Psoas muscle (tissue), 8 donors: ENCODE data around the gene EPB41L3. TPM values are rescaled to one million over a fixed set of nuclear protein-coding genes. Genes with fewer than 3 reads are reported as not detected.

Source experiments
- ATAC-seq, 4 donors: fragments of 200-7000 bp; cut with Tn5 transposase; one replicate each; pipeline ENCODE4 v1.9.1; 2020; ENCODE audit warnings: moderate library complexity in 3 of 4, mild to moderate bottlenecking in 2 of 4
- DNase-seq, 2 donors: peaks; one replicate each; pipeline ENCODE4 v3.0.0-alpha.2; 2020
- H3K27ac ChIP-seq: fragments of 200-600 bp; one replicate; pipeline ENCODE4 v1.8.0; 2022
- H3K27me3 ChIP-seq, 3 donors: fragments of 200-600 bp in 1 of 3; one replicate each; pipeline versions ENCODE4 v1.6.1 to v1.8.0; 2013 to 2022; ENCODE audit warnings: low read length in 2 of 3, mild to moderate bottlenecking in 2 of 3, moderate library complexity in 1 of 3; ENCODE audit not compliant: insufficient read depth in 3 of 3
- H3K36me3 ChIP-seq, 2 donors: fragments of 200-600 bp in 1 of 2; one replicate each; pipeline versions ENCODE4 v1.6.1 to v1.8.0; 2013 to 2022; ENCODE audit warnings: low read depth in 1 of 2, mild to moderate bottlenecking in 1 of 2, moderate library complexity in 1 of 2; ENCODE audit not compliant: insufficient read depth in 1 of 2
- H3K4me1 ChIP-seq: fragments of 200-600 bp; one replicate; pipeline ENCODE4 v1.8.0; 2022
- H3K4me3 ChIP-seq: fragments of 200-600 bp; one replicate; pipeline ENCODE4 v1.8.0; 2022; ENCODE audit warnings: mild to moderate bottlenecking
- H3K9me3 ChIP-seq: fragments of 200-600 bp; one replicate; pipeline ENCODE4 v1.8.0; 2022
- CTCF ChIP-seq: fragments of 200-600 bp; IDR thresholded peaks from one replicate; pipeline ENCODE4 v1.8.0; 2022; ENCODE audit warnings: antibody characterized with exemption
- WGBS, 3 donors: extraction: QIAGEN DNeasy Blood & Tissue Kit; methylation state at CpG; one replicate each; pipeline versions ENCODE4 v1.1.6 to v1.1.7; 2013; 5-methylcytosine and 5-hydroxymethylcytosine counted together
- intact Hi-C, 2 donors: fragments of 100-400 bp; cut with DNase I; formaldehyde crosslinking; loops; one replicate each; pipeline versions ENCODE4 v1.11.0 to v1.14.2; 2022
- polyA plus RNA-seq, 3 donors: library from polyadenylated mRNA; stranded (reverse); fragments of 200-250 nt; gene quantifications; one replicate each; pipeline ENCODE4 v1.2.3, GENCODE V29; 2013
- total RNA-seq, 4 donors: library from RNA; stranded (reverse); fragmentation: NEBNext Ultra II Directional in 2 of 4; extraction: Animal tissue kit (Norgen Biotek cat#: 25700) in 2 of 4; gene quantifications; one replicate each; pipeline versions ENCODE4 v1.2.1 to v1.2.4, GENCODE V29; 2021 to 2023
- donor health status: healthy with polysubstance abuse.
- donor health status: DM: no; HTN: no; CAD: no; lungs with moderate emphysema.
- donor health status: Bipolar disorder and iron deficiency.
- donor health status: healthy.
- donor health status: DM: yes; HTN: yes; CAD: no.
- donor health status: DM: no; HTN: no; CAD: no.
- donor health status: DM: no; HTN: no; CAD: no.
- donor health status: DM: yes; HTN: yes; CAD: no.

Gene EPB41L3
- total and polyA plus RNA-seq, 7 donors = 1.4 to 23.6 (median 6.0) TPM

- Histone ChIP-seq H3K4me3 (no peak overlapping the region), H3K9me3 (no peaks in the 10 kb centered on the region), H3K27ac (no peak overlapping the region), H3K4me1 (no peaks in the 10 kb centered on the region), H3K36me3 (no peaks in the 10 kb centered on the region), H3K27me3 (peaks cover 0 to 3% (median 0%) of the 10 kb centered on the region in 3 donors)
- WGBS, 3 donors = 69 to 80% (median 71%) methylated on average over 7 of the region's 7 CpGs
- no peak for ATAC-seq
- intact Hi-C loops = no loop called here
- DNase-seq = no peak
- TF ChIP-seq CTCF = no peak
Observed at GRCh38 chr18:5457462-5457957, 86.3 kb downstream of the EPB41L3 start.

- Histone ChIP-seq H3K36me3 (no peaks in the 10 kb centered on the region), H3K9me3 (no peaks in the 10 kb centered on the region), H3K4me3 (no peak overlapping the region), H3K27ac (no peak overlapping the region), H3K4me1 (no peaks in the 10 kb centered on the region), H3K27me3 (peaks cover 0 to 3% (median 0%) of the 10 kb centered on the region in 3 donors)
- WGBS, 3 donors = 50 to 58% (median 50%) methylated on average over 15 of the region's 15 CpGs
- DNase-seq (no peak), ATAC-seq (peak in 2 of 4 donors; percentile 48 to 52)
- intact Hi-C loops = no loop called here
- TF ChIP-seq CTCF = no peak
Observed at GRCh38 chr18:5456577-5457461, 87.0 kb downstream of the EPB41L3 start.

- Histone ChIP-seq H3K4me3 (no peak overlapping the region), H3K27ac (no peak overlapping the region), H3K27me3 (peaks cover 0 to 3% (median 0%) of the 10 kb centered on the region in 3 donors), H3K9me3 (no peaks in the 10 kb centered on the region), H3K4me1 (no peaks in the 10 kb centered on the region), H3K36me3 (no peaks in the 10 kb centered on the region)
- intact Hi-C loops = no loop called here
- DNase-seq (no peak), ATAC-seq (no peak)
- WGBS, 3 donors = 75 to 76% (median 76%) methylated on average over 7 of the region's 7 CpGs
- TF ChIP-seq CTCF = no peak
Observed at GRCh38 chr18:5455674-5456073, 88.1 kb downstream of the EPB41L3 start.

- Histone ChIP-seq H3K4me1 (no peaks in the 10 kb centered on the region), H3K9me3 (no peaks in the 10 kb centered on the region), H3K36me3 (no peaks in the 10 kb centered on the region), H3K27ac (no peak overlapping the region), H3K4me3 (no peak overlapping the region), H3K27me3 (peaks cover 0 to 3% (median 0%) of the 10 kb centered on the region in 3 donors)
- no peak for TF ChIP-seq CTCF
- intact Hi-C loops = no loop called here
- 55 to 91% (median 73%) methylated on average over 2 of the region's 2 CpGs for WGBS, 3 donors
- DNase-seq (no peak), ATAC-seq (no peak)
Observed at GRCh38 chr18:5452943-5453443, 90.8 kb downstream of the EPB41L3 start.
